GM19025 (cell line): ENCODE measurements around the gene NR3C2.

Source experiments
- ATAC-seq: cut with Tn5 transposase; IDR thresholded peaks from one replicate; pipeline ENCODE4 v1.9.1; 2021; ENCODE audit warnings: mild to moderate bottlenecking, low read depth, moderate library complexity; ENCODE audit not compliant: unreplicated experiment

The NR3C2 gene

DNA sequence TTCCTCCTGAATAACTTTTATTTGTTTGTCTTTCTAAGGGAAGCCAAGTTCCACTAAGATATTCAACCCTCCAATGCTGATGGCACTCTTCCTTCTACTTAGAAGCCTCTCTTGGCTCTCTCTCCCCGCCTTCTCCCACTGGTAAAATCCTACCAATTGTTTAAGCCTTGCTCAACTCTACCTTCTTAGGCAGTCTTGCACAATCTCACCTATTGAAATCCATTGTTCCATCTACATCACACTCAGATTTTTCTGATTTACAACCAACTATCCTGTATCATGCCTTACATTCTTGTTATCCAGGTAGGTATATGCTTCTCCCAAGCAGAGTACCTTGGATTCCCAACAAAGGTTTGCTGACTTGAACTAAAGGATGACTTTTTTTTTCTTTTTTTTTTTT is 69.1 kb downstream of the NR3C2 start:
- ATAC-seq = no peak

DNA sequence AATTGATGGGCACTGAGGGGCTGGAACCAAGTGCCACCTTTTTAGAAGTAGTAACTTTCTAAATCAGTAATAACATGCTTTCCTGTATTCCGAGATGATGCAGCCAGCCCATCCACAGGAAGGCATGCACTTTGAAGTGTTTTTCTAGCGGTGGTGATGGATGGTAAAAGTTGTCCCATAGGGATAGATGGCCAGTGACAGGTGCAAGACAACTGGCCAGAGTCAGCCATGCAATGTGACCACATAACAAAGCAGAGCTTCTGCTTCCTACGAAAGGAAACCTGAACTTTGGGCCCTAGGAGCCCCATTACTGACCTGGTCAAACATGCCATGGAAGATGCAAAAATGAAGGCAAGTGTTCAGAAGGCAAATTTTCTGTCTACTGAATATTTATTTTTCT is 72.3 kb downstream of the NR3C2 start:
- no peak for ATAC-seq

DNA sequence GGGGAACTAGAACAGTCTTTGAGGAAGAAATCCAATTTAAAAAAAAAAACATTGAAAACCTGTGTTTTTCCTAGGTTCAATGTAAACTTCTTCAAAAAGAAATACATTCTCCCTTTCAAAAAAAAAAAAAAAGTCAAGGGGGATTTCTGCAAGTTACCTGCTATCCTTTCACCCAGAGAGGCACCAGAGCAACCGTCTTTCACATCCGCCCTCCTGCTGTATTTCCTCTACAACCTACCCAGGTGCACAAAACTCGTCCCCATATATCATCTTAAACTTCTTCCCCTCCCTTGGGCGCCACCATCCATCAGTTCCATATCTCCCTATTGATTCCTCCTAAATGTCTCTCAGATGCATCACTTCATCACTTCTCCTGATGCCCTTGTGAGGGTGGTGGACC is 74.5 kb downstream of the NR3C2 start:
- no peak for ATAC-seq

DNA sequence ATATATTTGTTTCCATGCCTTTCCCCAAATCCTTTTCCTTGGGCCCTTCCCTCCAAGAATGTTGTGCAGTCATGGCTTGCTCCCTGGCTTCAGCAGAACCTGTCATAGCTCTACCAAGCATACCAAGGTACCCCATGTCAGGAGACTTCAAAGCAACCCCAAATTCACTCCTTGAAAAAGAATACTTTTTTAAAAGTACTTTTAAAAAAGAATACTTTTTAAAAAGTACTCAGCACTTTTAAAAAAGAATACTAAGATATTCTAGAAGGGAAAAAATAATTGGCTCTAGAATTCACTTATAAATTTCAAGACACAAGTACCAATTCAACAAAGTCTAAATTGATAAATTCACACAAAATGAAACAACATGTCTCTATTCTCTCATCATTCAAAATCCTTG is 76.0 kb downstream of the NR3C2 start:
- no peak for ATAC-seq

DNA sequence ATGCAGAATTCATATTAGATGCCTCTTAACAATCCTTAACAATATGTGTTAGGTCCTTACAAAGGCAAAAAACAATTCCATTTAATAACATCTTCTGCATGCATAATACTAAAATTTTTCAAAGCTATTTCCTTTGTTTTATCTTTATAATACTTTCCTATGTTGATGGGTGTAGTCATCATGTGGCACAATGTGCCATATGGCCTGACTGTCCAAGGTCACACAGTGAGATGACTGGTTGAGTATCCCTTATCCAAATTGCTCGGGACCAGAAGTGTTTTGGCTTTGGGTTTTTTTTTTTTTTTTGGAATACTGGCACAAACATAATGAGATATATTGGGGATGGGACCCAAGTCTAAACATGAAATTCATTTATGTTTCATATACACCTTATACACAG is 77.7 kb downstream of the NR3C2 start:
- ATAC-seq = no peak

DNA sequence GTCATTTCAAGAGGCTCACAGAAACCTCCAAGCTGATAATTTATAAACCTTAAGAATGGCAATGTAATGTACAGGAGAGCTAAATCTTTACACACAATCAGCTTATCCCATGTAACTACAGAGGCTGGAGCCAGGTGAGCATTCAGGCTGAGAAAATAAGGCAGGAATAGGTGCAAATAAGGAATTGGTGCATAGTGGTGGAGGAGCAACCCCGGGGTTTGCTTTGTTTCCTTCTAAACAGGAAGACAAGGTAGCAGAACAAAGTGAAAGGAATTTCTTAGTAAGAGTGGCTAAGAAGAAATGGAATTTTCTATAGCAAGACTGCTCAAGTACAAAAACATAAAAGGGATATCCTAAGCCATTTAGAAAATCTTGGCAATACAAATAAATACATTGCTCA is 82.4 kb downstream of the NR3C2 start:
- ATAC-seq = no peak

DNA sequence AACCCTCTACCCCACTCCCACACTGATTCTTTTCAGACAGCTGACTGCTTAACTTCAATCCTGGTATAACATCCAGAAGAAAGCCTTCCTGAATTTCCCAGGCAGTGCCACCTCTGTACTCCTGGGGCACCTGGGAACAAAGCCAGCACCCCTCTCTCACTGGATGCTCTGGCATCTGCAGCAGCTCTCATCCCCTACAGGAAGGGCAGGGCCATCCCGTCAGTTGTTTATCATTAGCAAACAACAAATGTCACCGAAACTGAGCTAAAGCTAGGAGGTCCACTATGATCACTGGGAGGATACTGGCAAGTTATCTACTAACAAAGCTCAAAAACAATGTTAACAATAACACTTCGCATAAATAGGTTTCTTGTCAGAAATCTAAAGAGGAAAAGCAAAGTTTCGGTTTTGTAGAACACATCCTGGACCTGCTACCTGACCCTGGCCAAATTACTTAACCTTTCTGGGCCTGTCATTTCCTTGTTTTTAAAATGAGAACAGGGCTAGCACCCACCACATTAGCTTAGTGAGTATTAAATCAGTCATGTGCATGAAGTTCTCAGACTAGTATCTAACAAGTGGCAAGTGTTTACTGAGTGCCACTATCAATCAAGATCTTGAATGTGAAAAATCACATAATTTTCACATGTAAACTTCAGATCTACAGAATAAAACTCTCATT is 86.6 kb downstream of the NR3C2 start:
- no peak for ATAC-seq

DNA sequence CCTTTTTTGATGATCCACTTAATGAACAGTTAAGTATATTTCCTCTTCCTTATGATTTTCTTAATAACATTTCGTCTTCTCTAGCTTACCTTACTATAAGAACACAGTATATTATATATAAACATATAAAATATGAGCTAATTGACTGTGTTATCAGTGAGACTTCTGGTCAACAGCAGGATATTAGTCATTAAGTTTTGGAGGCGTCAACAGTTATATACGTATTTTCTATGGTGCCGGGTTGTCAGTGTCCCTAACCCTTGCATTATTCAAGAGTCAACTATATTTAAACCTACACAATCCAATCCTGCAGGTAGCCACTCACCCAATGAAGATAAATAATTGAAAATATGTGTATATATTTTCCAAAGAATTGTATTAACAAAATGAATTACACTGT is 88.0 kb downstream of the NR3C2 start:
- no peak for ATAC-seq

DNA sequence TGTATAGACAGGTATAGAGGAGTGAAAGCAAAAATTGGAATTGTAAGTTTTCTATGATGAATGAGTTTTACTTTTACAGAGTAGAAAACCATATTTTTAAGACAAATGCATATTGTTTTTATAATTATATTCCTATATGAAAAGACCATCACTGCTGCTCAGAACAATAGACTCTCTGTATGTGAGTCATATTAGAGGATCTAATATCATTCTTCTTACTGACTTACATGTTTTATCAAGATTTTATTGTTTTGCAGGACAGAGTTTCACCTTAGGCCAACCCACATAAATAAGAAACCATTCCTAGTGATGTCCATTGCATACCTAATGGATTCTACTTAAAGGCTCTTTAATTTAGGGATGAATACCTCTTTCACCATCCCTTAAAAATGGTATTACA is 88.6 kb downstream of the NR3C2 start:
- no peak for ATAC-seq

DNA sequence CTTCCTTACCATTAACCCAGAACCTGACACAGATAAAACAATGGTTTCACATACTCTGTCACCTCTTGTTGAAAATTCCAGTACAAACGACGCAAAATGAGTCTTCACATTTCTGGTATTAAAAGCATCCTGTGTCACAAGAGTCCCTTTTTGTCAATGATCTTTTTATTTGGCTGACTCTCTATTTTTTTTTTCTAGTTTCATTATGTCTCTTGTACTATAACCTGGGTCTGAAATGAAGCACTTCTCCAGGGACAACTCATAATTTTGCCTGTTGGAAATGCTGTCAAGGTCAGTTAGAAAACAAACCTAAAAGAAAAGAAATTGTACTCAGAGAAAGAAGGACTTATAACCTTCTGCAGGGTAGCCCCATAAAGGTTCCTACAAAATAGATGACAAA is 93.1 kb downstream of the NR3C2 start:
- ATAC-seq = no peak

DNA sequence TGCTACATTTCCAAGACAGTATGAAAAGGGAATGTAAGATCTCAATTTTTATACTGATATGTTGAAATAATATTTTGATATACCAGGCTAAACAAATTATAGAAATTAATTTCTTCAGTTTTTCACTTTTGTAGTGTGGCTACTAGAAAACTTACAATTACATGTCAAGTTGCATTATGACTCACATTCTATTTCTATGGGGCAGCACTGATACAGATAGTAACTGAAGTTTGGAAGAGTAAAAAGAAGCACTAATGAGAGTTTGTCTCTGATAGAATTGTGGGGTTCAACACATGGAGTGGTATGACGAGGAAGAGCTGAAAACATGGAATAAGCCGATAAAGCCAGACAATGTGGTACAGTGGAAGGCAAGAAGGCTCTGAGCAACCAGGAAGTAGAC is 95.6 kb downstream of the NR3C2 start:
- ATAC-seq = no peak

DNA sequence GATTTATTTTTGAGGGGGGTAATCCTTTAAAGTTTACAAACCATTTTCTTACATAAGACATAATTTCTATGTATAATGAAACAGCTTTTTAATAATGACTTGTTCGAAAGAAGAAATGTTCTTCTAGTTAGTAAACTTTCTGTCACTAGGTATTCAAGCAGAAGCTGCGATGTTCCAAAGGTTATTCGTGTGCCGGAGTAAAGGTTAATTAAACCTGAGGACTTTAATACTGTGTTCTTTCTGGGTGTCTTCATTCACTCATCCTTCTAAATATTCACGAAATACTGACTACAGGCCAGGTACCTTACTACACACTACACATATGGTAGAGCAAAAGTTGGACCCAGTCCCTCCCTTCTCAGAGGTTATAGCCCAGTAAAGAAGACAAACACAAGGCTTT is 96.7 kb downstream of the NR3C2 start:
- no peak for ATAC-seq

DNA sequence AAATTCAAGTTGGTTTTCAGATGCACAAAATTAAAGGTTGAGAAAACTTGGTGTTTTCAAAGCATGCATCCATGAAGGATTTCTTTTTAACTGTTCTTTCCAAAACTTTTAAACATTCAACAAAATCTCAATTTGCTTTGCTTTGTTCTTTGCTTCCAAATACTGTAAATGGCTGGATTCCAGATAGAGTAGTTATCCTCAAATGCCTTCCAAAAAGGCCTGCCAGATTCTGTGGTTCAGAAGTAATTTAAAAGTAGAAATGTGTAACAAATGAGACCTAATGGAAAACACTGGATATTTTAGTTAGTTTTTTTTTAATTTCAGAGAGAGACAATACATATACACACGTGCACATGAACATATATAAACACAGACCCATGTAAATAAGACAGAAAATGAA is 97.3 kb downstream of the NR3C2 start:
- no peak for ATAC-seq

DNA sequence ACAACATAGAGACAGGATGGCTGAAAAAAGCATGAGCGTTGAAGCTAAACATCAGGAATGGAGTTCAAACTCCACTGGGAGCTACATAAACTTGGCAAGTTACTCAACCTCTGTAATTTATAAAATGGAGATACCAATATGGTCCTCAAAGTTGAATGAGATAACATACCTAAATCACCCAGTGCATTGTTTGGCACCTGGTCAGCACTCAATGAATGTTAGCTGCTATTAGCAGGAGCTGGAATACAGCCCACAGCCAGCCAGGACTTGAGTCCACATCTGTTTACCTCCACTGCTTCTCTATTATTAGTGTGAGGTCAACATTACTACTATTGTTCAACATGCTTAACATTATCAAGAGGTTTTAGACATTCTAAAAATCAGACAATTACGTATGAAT is 97.9 kb downstream of the NR3C2 start:
- ATAC-seq = no peak

DNA sequence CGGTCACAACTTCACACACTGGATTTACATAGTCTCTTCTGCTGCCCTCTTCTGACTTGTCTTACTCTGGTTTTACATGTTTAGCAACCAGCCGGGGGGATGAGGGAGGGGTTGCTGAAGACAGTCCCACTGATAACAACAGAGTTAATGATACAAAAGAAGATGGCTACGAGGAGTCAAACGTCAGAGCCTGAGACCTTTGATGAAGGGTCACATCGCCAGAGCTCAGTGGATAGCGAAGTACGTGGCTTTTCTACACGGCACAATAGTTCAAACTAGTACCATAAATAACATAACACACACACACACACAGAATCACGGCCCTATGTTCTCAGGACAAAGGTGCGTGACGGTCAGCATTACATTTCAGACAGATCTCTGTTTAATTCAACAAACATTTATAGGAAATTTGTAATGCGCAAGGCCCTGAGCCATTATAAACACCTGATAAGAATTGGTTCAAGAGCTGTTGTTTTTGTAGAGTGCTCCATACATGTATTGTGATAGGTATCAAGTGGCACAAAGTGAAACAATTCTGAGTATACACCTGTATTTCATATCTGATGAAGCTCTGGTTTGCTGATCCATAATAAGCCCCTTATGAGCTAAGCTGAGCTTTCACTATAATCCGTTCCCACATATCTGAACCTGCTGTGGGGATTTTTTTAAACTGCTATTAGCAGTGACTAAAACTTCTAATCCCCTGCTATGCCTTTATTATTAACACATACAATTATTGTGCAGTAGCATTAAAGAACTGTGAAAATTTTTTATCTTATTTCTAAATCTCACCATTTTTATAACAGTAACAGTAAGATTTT is 100.0 kb downstream of the NR3C2 start:
- no peak for ATAC-seq

DNA sequence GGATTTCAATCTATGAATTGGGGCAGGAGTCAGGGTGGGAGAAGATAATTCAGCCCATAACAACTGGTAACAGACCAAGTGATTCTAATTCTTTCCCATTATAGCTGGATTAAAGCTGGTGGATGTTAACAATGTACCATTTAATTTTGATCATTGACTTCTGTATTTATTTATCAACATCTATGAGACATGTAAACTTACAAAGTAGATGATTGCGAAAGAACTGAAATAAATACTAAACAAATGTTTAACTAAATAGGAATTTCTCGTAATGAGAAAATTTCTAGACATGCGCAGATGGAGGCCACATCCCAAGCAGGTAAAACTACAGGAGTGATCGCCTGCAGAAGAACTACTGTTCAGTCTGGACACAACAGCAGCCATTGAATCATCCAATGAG is 107.1 kb downstream of the NR3C2 start:
- no peak for ATAC-seq

DNA sequence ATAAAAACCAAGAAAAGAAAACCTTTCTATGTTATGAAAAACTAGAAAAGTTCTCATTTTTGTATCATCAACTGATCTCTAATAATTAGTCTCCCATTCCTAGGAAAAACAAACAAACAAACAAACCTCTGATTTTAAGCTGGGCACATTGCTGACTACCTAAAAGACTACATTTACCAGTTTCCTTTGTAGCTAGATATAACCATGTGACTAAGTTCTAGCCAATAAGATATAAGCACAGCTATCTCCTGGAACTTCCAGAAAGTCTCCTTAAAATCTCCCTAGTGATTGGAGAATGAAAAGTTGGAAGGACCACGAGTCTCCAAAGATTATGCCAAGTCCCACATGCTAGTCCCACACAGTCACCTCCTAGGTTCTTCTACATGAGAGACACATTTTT is 108.9 kb downstream of the NR3C2 start:
- no peak for ATAC-seq

DNA sequence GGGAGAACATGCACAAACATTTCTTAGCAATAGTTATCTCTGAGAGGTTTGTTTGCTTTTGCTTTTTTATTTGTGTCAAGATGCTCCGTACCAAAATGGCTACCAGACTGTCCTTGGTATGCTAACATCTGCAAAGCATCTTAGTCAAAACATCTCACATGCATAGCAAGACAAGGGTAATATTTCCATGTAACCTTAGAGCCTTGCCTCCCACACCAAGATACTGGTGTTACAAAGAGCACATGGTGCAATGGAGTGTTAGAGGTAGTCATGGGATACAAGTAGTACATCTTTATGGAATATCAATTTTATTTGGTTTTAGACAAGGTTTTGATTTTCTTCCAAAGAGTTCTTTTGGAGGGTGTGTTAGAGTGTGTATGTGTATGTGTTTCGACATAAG is 109.7 kb downstream of the NR3C2 start:
- no peak for ATAC-seq

DNA sequence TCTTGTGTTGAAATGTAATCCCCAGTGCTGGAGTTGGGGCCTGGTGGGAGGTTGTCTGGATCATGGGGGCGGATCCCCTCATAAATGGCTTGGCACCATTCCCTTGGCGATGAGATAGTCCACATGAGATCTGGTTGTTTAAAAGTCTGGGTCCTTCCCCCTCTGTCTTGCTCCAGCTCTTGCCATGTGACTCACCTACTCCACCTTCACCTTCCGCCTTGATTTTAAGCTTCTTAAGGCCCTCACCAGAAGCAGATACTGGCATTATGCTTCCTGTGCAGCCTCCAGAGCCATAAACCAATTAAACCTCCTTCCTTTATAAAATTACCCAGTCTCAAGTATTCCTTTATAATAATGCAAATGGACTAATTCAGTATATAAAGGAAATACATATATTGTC is 111.5 kb downstream of the NR3C2 start:
- ATAC-seq = no peak

DNA sequence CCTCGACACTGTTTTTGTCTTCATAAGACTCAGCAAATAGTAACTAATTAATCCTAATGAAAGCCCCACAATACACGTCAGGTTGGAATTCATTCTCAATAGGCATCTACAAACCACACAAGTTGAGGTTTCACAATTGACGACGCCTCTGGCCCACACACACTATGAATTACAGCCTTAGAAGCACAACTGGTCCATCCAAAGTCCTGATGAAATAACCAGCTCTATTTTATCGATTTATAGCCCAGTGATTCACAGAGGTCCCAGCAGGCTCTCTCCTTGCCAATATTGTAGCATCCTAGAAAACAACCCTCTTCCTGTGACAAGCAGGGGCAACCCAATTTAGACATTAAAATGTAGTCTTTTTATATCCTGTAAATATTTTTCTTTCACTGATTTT is 112.1 kb downstream of the NR3C2 start:
- no peak for ATAC-seq

DNA sequence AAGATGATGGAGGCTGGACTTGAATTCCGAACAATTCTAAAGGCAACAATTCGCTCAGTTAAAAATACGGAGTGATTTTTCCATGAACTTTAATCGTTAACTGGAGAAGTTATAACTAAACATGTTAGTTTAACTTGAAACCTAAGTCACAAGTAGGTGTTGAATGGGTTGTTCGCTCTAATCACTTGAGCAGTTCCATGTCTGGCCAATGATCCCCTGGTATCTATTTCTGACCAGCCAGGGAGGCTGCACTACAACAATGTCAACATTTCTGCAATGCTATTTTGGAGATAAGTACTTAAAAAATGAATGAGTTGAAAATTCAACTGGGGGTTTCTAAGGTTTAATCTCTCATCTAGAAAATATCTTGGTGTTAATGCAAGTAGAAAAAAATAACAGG is 112.5 kb downstream of the NR3C2 start:
- no peak for ATAC-seq

DNA sequence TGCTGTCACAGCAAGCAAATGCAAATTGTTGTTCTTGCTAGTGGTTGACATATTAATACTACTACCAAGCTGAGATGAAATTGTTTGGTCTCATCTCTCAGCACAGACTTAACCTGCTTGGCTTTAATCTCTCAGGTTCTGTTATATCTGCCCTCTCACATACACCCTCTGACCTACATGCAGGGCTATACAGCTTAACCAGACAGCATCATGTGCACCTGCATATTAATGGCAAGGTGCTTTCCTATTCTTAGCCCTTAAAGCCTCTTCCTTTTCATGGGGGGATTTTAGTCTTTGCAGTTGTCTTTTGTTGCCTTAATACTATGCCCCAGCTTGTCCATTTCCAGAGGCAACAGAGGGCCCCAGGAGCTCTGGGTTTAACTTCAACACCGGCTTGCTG is 114.5 kb downstream of the NR3C2 start:
- ATAC-seq = no peak
